ENCODE measurements around the gene ELAPOR1. TPM values are rescaled to one million over a fixed set of nuclear protein-coding genes. Genes with fewer than 3 reads are reported as not detected.

The ELAPOR1 gene
- total RNA-seq, 4 donors from 2014 or later: 0.40 to 14.8 (median 0.53) TPM

DNA sequence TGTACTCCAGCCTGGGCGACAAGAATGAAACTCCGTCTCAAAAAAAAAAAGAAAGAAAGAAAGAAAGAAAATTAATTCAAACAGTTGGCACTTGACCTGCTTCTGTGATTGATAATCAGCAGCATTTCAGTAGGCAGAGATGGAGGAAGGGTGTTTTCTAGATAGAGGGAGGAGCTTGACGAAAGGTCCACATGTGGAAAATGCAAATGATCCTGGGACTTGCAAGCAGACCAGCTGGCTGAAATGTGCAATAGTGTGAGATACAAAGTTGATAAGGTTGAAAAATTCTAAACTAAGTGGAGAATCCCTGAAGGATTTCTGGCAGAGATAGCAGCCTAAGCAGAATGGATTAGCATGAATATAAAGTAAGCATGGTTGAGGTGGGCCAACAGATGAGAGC, 4.2 kb downstream of the ELAPOR1 start:
- Histone ChIP-seq H3K4me1 (peaks cover 9 to 15% (median 10%) of the 10 kb centered on the region in 3 donors), H3K36me3 (no peaks in the 10 kb centered on the region), H3K4me3 (no peak overlapping the region), H3K9me3 (no peaks in the 10 kb centered on the region), H3K27ac (no peak overlapping the region), H3K27me3 (peaks cover 0 to 37% (median 7%) of the 10 kb centered on the region in 4 donors)
- no peak for DNase-seq
- intact Hi-C loops (cut with DNase I): no loop called here
- 82 to 88% methylated on average over 3 of the region's 3 CpGs for WGBS, 2 donors
- TF ChIP-seq, protein P1, sequence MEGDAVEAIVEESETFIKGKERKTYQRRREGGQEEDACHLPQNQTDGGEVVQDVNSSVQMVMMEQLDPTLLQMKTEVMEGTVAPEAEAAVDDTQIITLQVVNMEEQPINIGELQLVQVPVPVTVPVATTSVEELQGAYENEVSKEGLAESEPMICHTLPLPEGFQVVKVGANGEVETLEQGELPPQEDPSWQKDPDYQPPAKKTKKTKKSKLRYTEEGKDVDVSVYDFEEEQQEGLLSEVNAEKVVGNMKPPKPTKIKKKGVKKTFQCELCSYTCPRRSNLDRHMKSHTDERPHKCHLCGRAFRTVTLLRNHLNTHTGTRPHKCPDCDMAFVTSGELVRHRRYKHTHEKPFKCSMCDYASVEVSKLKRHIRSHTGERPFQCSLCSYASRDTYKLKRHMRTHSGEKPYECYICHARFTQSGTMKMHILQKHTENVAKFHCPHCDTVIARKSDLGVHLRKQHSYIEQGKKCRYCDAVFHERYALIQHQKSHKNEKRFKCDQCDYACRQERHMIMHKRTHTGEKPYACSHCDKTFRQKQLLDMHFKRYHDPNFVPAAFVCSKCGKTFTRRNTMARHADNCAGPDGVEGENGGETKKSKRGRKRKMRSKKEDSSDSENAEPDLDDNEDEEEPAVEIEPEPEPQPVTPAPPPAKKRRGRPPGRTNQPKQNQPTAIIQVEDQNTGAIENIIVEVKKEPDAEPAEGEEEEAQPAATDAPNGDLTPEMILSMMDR (IDR thresholded peaks at IDR 0.05): no peak
- no peak for TF ChIP-seq POLR2A (IDR thresholded peaks at IDR 0.05)

DNA sequence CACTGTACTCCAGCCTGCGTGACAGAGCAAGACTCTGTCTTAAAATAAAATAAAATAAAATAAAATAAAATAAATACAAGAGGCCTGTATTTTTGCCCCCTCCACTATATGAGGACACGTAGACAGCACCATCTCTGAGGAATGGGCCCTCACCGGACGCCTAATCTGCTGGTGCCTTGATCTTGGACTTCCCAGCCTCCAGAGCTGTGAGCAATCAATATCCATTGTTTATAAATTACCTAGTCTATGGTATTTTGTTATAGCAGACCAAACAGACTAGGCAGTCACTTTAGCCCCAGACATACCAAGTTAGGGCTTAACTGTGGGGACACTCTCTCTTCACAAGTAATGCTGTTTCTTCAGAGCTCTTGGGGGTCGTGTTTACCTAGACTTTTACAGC, 6.4 kb downstream of the ELAPOR1 start:
- H3K4me3 ChIP-seq: no peak overlapping the region
- TF ChIP-seq, protein P1 (IDR thresholded peaks at IDR 0.05): no peak
- TF ChIP-seq POLR2A (IDR thresholded peaks at IDR 0.05): no peak
- H3K27ac ChIP-seq: no peak overlapping the region
- WGBS, 2 donors: 89 to 94% methylated on average over 5 of the region's 5 CpGs
- H3K27me3 ChIP-seq: peaks cover 0 to 15% (median 0%) of the 10 kb centered on the region in 4 donors
- intact Hi-C loops (cut with DNase I): no loop called here
- DNase-seq: no peak
- H3K4me1 ChIP-seq: no peaks in the 10 kb centered on the region
- H3K9me3 ChIP-seq: no peaks in the 10 kb centered on the region
- no peaks in the 10 kb centered on the region for H3K36me3 ChIP-seq

DNA sequence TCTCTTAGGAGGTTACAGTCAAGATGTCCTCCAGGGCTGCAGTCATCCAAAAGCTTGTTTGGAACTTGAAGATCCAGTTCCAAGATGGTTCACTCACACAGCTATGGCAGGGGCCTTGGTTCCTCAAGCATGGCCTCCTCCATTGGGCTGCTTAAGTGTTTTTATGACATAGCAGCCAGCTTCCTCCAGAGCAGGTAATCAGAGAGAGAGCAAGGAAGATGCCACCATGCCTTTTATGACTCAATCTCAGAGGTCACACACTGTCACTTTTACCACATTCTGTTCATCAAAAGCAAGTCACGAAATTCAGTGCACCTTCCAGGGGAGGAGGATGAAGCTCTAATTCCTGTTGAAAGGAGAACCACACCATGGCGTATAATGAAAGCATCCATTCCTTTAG, 17.1 kb downstream of the ELAPOR1 start:
- DNase-seq: no peak
- H3K36me3 ChIP-seq: no peaks in the 10 kb centered on the region
- intact Hi-C loops (cut with DNase I): no loop called here
- no peak overlapping the region for H3K4me3 ChIP-seq
- TF ChIP-seq POLR2A (IDR thresholded peaks at IDR 0.05): no peak
- TF ChIP-seq, protein P1 (IDR thresholded peaks at IDR 0.05): no peak
- H3K9me3 ChIP-seq: no peaks in the 10 kb centered on the region
- H3K27ac ChIP-seq: no peak overlapping the region
- H3K27me3 ChIP-seq: no peaks in the 10 kb centered on the region
- 70 to 100% methylated on average over 2 of the region's 2 CpGs for WGBS, 2 donors
- H3K4me1 ChIP-seq: no peaks in the 10 kb centered on the region

DNA sequence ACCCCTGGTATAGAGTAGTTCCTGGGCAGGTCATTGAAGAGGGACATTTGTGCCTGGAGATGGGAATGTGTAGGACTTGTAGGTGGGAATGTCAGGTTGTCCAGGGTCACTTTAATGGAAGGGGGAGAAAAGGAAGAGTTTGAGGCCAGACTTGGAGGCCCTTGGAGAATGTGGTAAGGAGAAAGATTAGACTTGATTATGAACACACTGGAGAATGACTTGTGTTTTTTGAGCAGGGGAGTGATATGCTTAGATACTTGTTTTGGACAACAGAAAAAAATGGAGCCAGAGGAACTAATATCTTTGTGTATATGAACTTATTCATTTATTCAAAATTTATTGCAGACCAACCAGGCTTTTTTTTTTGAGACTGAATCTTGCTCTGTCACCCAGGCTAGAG, 17.9 kb downstream of the ELAPOR1 start:
- Histone ChIP-seq H3K4me1 (no peaks in the 10 kb centered on the region), H3K9me3 (no peaks in the 10 kb centered on the region), H3K4me3 (no peak overlapping the region), H3K27ac (no peak overlapping the region), H3K36me3 (no peaks in the 10 kb centered on the region), H3K27me3 (no peaks in the 10 kb centered on the region)
- no peak for DNase-seq
- no peak for TF ChIP-seq POLR2A (IDR thresholded peaks at IDR 0.05)
- TF ChIP-seq, protein P1 (IDR thresholded peaks at IDR 0.05): no peak
- intact Hi-C loops (cut with DNase I): no loop called here

DNA sequence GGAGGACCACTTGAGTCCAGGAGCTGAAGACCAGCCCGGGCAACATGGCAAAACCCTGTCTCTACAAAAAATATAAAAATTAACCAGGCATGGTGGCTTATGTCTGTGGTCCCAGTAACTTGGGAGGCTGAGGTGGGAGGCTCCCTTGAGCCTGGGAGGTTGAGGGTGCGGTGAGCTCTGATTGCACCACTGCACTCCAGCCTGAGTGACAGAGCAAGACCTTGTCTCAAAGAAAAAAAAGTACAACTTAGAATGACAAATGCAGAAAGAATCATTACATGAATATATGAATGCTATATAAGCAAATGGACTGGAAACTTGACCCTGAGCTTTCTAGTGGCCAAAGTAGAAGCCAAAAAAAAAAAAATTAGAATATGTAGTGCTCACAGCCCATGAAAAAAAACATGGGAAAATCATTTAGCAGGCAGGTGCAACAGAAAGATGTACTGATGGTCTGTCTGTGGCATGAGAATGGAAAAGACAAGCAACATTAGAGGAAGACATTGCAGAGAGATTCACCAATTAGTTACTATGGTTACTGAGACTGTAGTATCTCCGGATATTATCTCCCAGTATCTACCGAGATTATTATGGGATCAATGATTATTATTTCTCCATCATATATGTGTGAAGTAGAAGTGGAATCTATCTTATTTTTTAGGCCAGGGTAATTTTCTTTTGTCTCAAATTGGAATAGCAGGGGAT, 19.2 kb downstream of the ELAPOR1 start:
- no peak for DNase-seq
- no peak for TF ChIP-seq POLR2A (IDR thresholded peaks at IDR 0.05)
- TF ChIP-seq, protein P1 (IDR thresholded peaks at IDR 0.05): no peak
- Histone ChIP-seq H3K27me3 (no peaks in the 10 kb centered on the region), H3K36me3 (no peaks in the 10 kb centered on the region), H3K27ac (no peak overlapping the region), H3K4me3 (no peak overlapping the region), H3K4me1 (no peaks in the 10 kb centered on the region), H3K9me3 (no peaks in the 10 kb centered on the region)
- 77 to 80% methylated on average over 4 of the region's 4 CpGs for WGBS, 2 donors
- intact Hi-C loops (cut with DNase I): no loop called here

All from esophagus squamous epithelium (tissue), 5 donors.